NCI-H524 (cell line): ENCODE measurements around the gene ABLIM1.
A peak's percentile ranks its signal among the peaks of the same experiment; 100 is the strongest.

Experiments
- DNase-seq, 2 experiments: peaks; one replicate each; lab custom pipeline; 2025; lab: John Stamatoyannopoulos, UW

ABLIM1 gene

GRCh38 chr10:114489521-114490310 lies 168.4 kb downstream of the ABLIM1 start:
- no peak for DNase-seq

GRCh38 chr10:114487815-114488536 lies 170.1 kb downstream of the ABLIM1 start:
- no peak for DNase-seq

GRCh38 chr10:114486938-114487814 lies 170.9 kb downstream of the ABLIM1 start:
- no peak for DNase-seq

- DNase-seq: no peak
These were observed 172.2 kb downstream of the ABLIM1 start for GRCh38 chr10:114485696-114486400.

GRCh38 chr10:114483575-114483974 lies 174.5 kb downstream of the ABLIM1 start:
- no peak for DNase-seq

GRCh38 chr10:114482480-114483304 lies 175.4 kb downstream of the ABLIM1 start:
- DNase-seq: no peak

GRCh38 chr10:114481055-114481454 lies 177.0 kb downstream of the ABLIM1 start:
- no peak for DNase-seq

GRCh38 chr10:114479836-114480235 lies 178.2 kb downstream of the ABLIM1 start:
- no peak for DNase-seq

- no peak for DNase-seq
These were observed 178.8 kb downstream of the ABLIM1 start for GRCh38 chr10:114479307-114479706.

GRCh38 chr10:114478281-114478680 lies 179.8 kb downstream of the ABLIM1 start:
- DNase-seq: no peak

GRCh38 chr10:114477285-114477684 lies 180.8 kb downstream of the ABLIM1 start:
- no peak for DNase-seq

GRCh38 chr10:114474989-114475388 lies 183.1 kb downstream of the ABLIM1 start:
- DNase-seq: no peak

GRCh38 chr10:114473776-114474175 lies 184.3 kb downstream of the ABLIM1 start:
- DNase-seq: no peak

GRCh38 chr10:114472877-114473253 lies 185.2 kb downstream of the ABLIM1 start:
- no peak for DNase-seq

- DNase-seq: peak; percentile 35 to 70
These were observed 185.9 kb downstream of the ABLIM1 start for GRCh38 chr10:114471906-114472876.

GRCh38 chr10:114470956-114471905 lies 186.8 kb downstream of the ABLIM1 start:
- DNase-seq: peak; percentile 21 to 50

GRCh38 chr10:114470361-114470760 lies 187.7 kb downstream of the ABLIM1 start:
- no peak for DNase-seq

GRCh38 chr10:114458955-114459354 lies 199.1 kb downstream of the ABLIM1 start:
- DNase-seq: no peak
